ENCODE measurements around the gene ATF5. TPM values are rescaled to one million over a fixed set of nuclear protein-coding genes. Genes with fewer than 3 reads are reported as not detected.

The ATF5 gene
- polyA plus RNA-seq, 5 donors, result 20.8 to 38.5 (median 22.9) TPM

- DNase-seq, result no peak
Observed at GRCh38 chr19:49973987-49974386, 45.0 kb downstream of the ATF5 start.

- DNase-seq, result no peak
Observed at GRCh38 chr19:49975051-49975450, 46.0 kb downstream of the ATF5 start.

- no peak for DNase-seq
Observed at GRCh38 chr19:49976496-49976895, 47.5 kb downstream of the ATF5 start.

GRCh38 chr19:49977076-49977475 lies 48.1 kb downstream of the ATF5 start:
- DNase-seq, result no peak

GRCh38 chr19:49977881-49978280 lies 48.9 kb downstream of the ATF5 start:
- DNase-seq, result no peak

- no peak for DNase-seq
Observed at GRCh38 chr19:49978324-49978723, 49.3 kb downstream of the ATF5 start.

GRCh38 chr19:49981603-49982593 lies 52.9 kb downstream of the ATF5 start:
- DNase-seq, result no peak

Other genes with a start within 250 kb of the ATF5 start
- 1 to 10 TPM in 4 of 5 donors, under 1 TPM in 1; 0.76 to 2.8 (median 1.3) TPM for gene ADM5, start 239.6 kb upstream of the ATF5 start, polyA plus RNA-seq (ENCODE audit: insufficient read depth in 1 of 5, insufficient read length in 5 of 5, low replicate concordance in 1 of 5)
- gene CPT1C, start 238.1 kb upstream of the ATF5 start, polyA plus RNA-seq (ENCODE audit: insufficient read depth in 1 of 5, insufficient read length in 5 of 5, low replicate concordance in 1 of 5), result 10 to 100 TPM; 24.3 to 34.0 (median 27.8) TPM
- gene TSKS, start 165.9 kb upstream of the ATF5 start, polyA plus RNA-seq (ENCODE audit: insufficient read depth in 1 of 5, insufficient read length in 5 of 5, low replicate concordance in 1 of 5), result under 1 TPM; 0.16 to 0.36 (median 0.28) TPM
- 10 to 100 TPM; 47.8 to 87.2 (median 57.3) TPM for gene AP2A1, start 162.2 kb upstream of the ATF5 start, polyA plus RNA-seq (ENCODE audit: insufficient read depth in 1 of 5, insufficient read length in 5 of 5, low replicate concordance in 1 of 5)
- gene FUZ, start 115.9 kb upstream of the ATF5 start, polyA plus RNA-seq (ENCODE audit: insufficient read depth in 1 of 5, insufficient read length in 5 of 5, low replicate concordance in 1 of 5), result 10 to 100 TPM; 21.6 to 28.9 (median 27.2) TPM
- 10 to 100 TPM; 45.4 to 63.8 (median 54.8) TPM for gene MED25, start 110.9 kb upstream of the ATF5 start, polyA plus RNA-seq (ENCODE audit: insufficient read depth in 1 of 5, insufficient read length in 5 of 5, low replicate concordance in 1 of 5)
- gene PTOV1, start 78.0 kb upstream of the ATF5 start, polyA plus RNA-seq (ENCODE audit: insufficient read depth in 1 of 5, insufficient read length in 5 of 5, low replicate concordance in 1 of 5), result 100 to 1,000 TPM; 207 to 317 (median 259) TPM
- 10 to 100 TPM; 54.1 to 76.4 (median 59.0) TPM for gene PNKP, start 61.6 kb upstream of the ATF5 start, polyA plus RNA-seq (ENCODE audit: insufficient read depth in 1 of 5, insufficient read length in 5 of 5, low replicate concordance in 1 of 5)
- 10 to 100 TPM; 26.9 to 49.1 (median 29.9) TPM for gene AKT1S1, start 51.9 kb upstream of the ATF5 start, polyA plus RNA-seq (ENCODE audit: insufficient read depth in 1 of 5, insufficient read length in 5 of 5, low replicate concordance in 1 of 5)
- 10 to 100 TPM; 32.2 to 49.5 (median 48.3) TPM for gene TBC1D17, start 51.5 kb upstream of the ATF5 start, polyA plus RNA-seq (ENCODE audit: insufficient read depth in 1 of 5, insufficient read length in 5 of 5, low replicate concordance in 1 of 5)
- gene IL4I1, start 32.3 kb upstream of the ATF5 start, polyA plus RNA-seq (ENCODE audit: insufficient read depth in 1 of 5, insufficient read length in 5 of 5, low replicate concordance in 1 of 5), result 1 to 10 TPM; 1.0 to 2.1 (median 1.5) TPM
- 10 to 100 TPM; 52.9 to 69.1 (median 62.4) TPM for gene NUP62, start 299 bp downstream of the ATF5 start, polyA plus RNA-seq (ENCODE audit: insufficient read depth in 1 of 5, insufficient read length in 5 of 5, low replicate concordance in 1 of 5)
- under 1 TPM; 0.23 to 0.97 (median 0.52) TPM for gene SIGLEC11, start 32.0 kb downstream of the ATF5 start, polyA plus RNA-seq (ENCODE audit: insufficient read depth in 1 of 5, insufficient read length in 5 of 5, low replicate concordance in 1 of 5)
- 10 to 100 TPM; 36.4 to 45.5 (median 42.5) TPM for gene VRK3, start 96.2 kb downstream of the ATF5 start, polyA plus RNA-seq (ENCODE audit: insufficient read depth in 1 of 5, insufficient read length in 5 of 5, low replicate concordance in 1 of 5)
- gene ZNF473, start 96.8 kb downstream of the ATF5 start, polyA plus RNA-seq (ENCODE audit: insufficient read depth in 1 of 5, insufficient read length in 5 of 5, low replicate concordance in 1 of 5), result 10 to 100 TPM; 13.2 to 15.7 (median 14.3) TPM
- 1 to 10 TPM in 3 of 5 donors, under 1 TPM in 2; 0.87 to 1.5 (median 1.2) TPM for gene IZUMO2, start 234.1 kb downstream of the ATF5 start, polyA plus RNA-seq (ENCODE audit: insufficient read depth in 1 of 5, insufficient read length in 5 of 5, low replicate concordance in 1 of 5)